Measurements from ENCODE around the gene ATE1.

DNA sequence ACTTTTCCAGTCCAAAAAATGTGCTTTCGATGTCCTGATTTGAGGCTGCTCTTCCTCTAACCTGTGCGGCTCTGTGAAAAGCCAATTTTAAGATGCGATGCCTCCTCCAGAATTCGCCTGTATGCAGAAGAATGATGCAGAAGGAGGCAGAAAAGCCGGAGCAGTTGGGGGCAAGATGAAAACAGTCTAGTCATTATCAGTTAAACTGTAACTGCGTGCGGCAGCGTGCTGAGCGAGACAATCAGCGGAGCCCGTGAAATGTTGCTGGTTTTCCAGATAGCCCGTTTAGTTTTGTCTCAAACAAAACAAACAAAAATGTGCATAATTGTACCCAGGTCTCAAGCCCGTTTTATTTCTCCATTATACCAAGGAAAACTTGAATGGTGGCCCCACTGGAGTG, 192.6 kb downstream of the ATE1 start:
- no peak for TF ChIP-seq ZNF384 (IDR thresholded peaks at IDR 0.05)
- no peak for TF ChIP-seq SP1 (IDR thresholded peaks at IDR 0.05)
- no peak for TF ChIP-seq FOXK2 (IDR thresholded peaks at IDR 0.05)
- TF ChIP-seq FOXA1 (IDR thresholded peaks at IDR 0.05) = no peak
- no peak for TF ChIP-seq BHLHE40 (IDR thresholded peaks at IDR 0.05; ENCODE audit: borderline replicate concordance)
- no peak for TF ChIP-seq SUZ12 (IDR thresholded peaks at IDR 0.05)
- no peak for TF ChIP-seq NFRKB (IDR thresholded peaks at IDR 0.05)
- TF ChIP-seq L3MBTL2 (conservative IDR thresholded peaks at IDR 0.05) = no peak
- no peak for TF ChIP-seq FOXM1 (IDR thresholded peaks at IDR 0.05; ENCODE audit: borderline replicate concordance)
- no peak for TF ChIP-seq ELF4 (IDR thresholded peaks at IDR 0.05)

Data from HEK293T (cell line).